Posterior cingulate gyrus (tissue), 11 donors: ENCODE results near the gene GNMT.
A peak's percentile ranks its signal among the peaks of the same experiment; 100 is the strongest.

Experiments used
- DNase-seq, 10 donors: peaks; one replicate each; pipeline versions ENCODE4 v3.0.0 to v3.0.0-alpha.2; 2020 to 2021; ENCODE audit warnings: mixed read lengths in 3 of 10
- intact Hi-C: fragments of 100-400 bp; cut with DNase I; formaldehyde crosslinking; loops from one replicate; pipeline ENCODE4 v1.15.1; 2023

Gene GNMT

GRCh38 chr6:42960243-42961019, at the start of gene GNMT:
TSS of gene GNMT (plus strand) at chr6:42960754. CDS start at chr6:42960768, 14 bp downstream.
- peak in 7 of 10 donors; percentile 25 to 93 (median 35) for DNase-seq
- intact Hi-C loops, result no loop called here

- peak in 1 of 10 donors; percentile 17 for DNase-seq
- intact Hi-C loops, result no loop called here
Measured at GRCh38 chr6:42911171-42912021, 49.2 kb upstream of the GNMT start.

- intact Hi-C loops, result no loop called here
- DNase-seq, result no peak
Measured at GRCh38 chr6:42914546-42914945, 46.0 kb upstream of the GNMT start.

GRCh38 chr6:42915732-42916131, 44.8 kb upstream of the GNMT start, which contains the start of gene PTCRA:
TSS of gene PTCRA (plus strand) at chr6:42916053. CDS start at chr6:42916070, 17 bp downstream.
- no peak for DNase-seq
- intact Hi-C loops, result no loop called here

GRCh38 chr6:42916288-42916687, 44.3 kb upstream of the GNMT start:
- no peak for DNase-seq
- intact Hi-C loops, result no loop called here

- intact Hi-C loops, result no loop called here
- DNase-seq, result no peak
Measured at GRCh38 chr6:42921801-42922200, 38.8 kb upstream of the GNMT start.

- intact Hi-C loops, result no loop called here
Measured at GRCh38 chr6:42923666-42924065, 36.9 kb upstream of the GNMT start.

GRCh38 chr6:42925248-42925857, 35.2 kb upstream of the GNMT start:
- intact Hi-C loops, result no loop called here
- peak in 1 of 10 donors; percentile 37 for DNase-seq

More at GRCh38 chr6:42923666-42924065, 36.9 kb upstream of the GNMT start:
- no peak for DNase-seq

GRCh38 chr6:42928986-42929820, 31.4 kb upstream of the GNMT start, which contains the start of gene CNPY3:
TSS of gene CNPY3 (plus strand) at chr6:42929480. CDS start at chr6:42929571, 91 bp downstream.
- peak; percentile 83 to 99 (median 93) for DNase-seq
- intact Hi-C loops, result no loop called here

GRCh38 chr6:42929821-42930360, 30.7 kb upstream of the GNMT start:
- no peak for DNase-seq
- intact Hi-C loops, result loop anchor here (5.0 kb wide), 1 partner anchor 82 kb away; the partner anchor contains the start of genes KLHDC3 and MEA1

- intact Hi-C loops, result loop anchor here (5.0 kb wide), 1 partner anchor 80 kb away; the partner anchor contains the start of genes KLHDC3 and MEA1
- DNase-seq, result peak in 2 of 10 donors; percentile 47 to 56
Measured at GRCh38 chr6:42932412-42932811, 28.1 kb upstream of the GNMT start.

GRCh38 chr6:42933205-42933604, 27.3 kb upstream of the GNMT start:
- DNase-seq, result peak in 2 of 10 donors; percentile 3 to 5
- intact Hi-C loops, result loop anchor here (5.0 kb wide), 1 partner anchor 79 kb away; the partner anchor contains the start of genes KLHDC3 and MEA1

- intact Hi-C loops, result no loop called here
- peak in 3 of 10 donors; percentile 4 to 42 (median 13) for DNase-seq
Measured at GRCh38 chr6:42935322-42935721, 25.2 kb upstream of the GNMT start.

- intact Hi-C loops, result no loop called here
- peak in 3 of 10 donors; percentile 16 to 68 (median 27) for DNase-seq
Measured at GRCh38 chr6:42936398-42936797, 24.2 kb upstream of the GNMT start.

- DNase-seq, result peak in 3 of 10 donors; percentile 27 to 65 (median 40)
- intact Hi-C loops, result no loop called here
Measured at GRCh38 chr6:42937548-42938427, 22.8 kb upstream of the GNMT start.

- intact Hi-C loops, result no loop called here
- peak in 2 of 10 donors; percentile 15 to 59 for DNase-seq
Measured at GRCh38 chr6:42938428-42938796, 22.1 kb upstream of the GNMT start.

GRCh38 chr6:42938987-42939809, 21.4 kb upstream of the GNMT start:
- peak in 3 of 10 donors; percentile 14 to 52 (median 34) for DNase-seq
- intact Hi-C loops, result no loop called here
